Activated T-helper 1 cell treated with Interleukin-2 at 50 U/mL for 16 hours (primary cell): Measurements from ENCODE around the gene TMEM30A.

Experiments used
- DNase-seq: peaks from one replicate; pipeline ENCODE4 v3.0.0-alpha.2; 2020; ENCODE audit warnings: low read depth

Gene TMEM30A

GRCh38 chr6:75284632-75285282 is at the start of gene TMEM30A:
TMEM30A (minus strand) TSS chr6:75284792; CDS start chr6:75284638, 154 bp downstream.
- DNase-seq = peak; percentile 94

GRCh38 chr6:75333676-75334200 is 49.1 kb upstream of the TMEM30A start:
- no peak for DNase-seq

DNA sequence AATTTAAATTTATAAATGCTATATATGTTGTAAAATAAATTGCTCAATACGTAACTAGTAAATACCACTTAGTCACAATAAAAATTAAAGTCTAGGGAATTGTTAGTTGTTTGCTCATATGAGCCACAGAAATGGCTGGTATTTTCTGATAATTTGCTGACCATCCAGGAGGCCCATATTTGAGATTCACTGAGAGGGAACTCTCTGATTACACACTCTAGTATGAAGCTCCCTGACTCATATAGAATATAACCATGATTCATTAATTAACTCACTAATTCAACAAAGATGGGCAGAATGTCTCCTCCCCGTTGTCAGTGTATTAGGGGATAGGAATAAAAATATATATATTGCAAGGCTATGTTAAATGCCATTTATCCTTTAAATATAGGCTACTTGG is 46.6 kb upstream of the TMEM30A start:
- DNase-seq = no peak

GRCh38 chr6:75329703-75330102 is 45.1 kb upstream of the TMEM30A start:
- no peak for DNase-seq

DNA sequence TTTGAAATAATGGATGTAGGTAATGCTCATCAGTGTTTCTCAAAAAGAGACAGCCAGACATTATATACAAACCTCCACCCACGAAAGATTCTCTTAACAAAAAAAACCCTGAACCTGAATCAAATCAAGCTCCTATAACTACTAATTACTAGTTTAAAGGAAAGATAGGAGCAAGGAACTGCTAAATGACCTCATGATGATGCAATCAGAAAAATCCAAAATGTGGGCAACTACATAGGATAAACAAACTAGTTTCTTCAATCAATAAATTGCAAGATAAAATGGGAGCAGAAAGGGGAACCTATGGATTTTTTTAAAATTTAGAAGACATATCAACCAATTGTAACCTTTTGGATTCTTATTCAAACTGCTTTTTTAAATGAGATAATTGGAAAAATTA is 43.2 kb upstream of the TMEM30A start:
- no peak for DNase-seq

- no peak for DNase-seq
Measured at GRCh38 chr6:75326557-75327258, 42.1 kb upstream of the TMEM30A start.

DNA sequence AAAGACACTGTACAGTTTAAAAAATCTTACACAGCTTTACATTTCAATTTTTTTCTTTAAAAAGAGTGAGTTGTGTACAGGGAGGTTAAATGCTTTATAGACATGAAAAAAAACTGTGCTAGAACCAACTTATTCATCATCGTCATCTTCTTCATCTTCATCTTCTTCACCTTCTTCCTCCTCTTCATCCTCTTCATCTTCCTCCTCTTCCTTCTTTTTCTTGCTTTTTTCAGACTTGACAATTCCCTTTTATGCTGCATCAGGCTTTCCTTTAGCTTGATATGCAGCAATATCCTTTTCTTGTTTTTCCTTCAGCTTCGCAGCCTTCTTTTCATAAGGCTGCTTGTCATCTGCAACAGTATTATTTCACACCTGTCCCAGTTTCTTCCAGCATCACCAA is 34.3 kb upstream of the TMEM30A start:
- no peak for DNase-seq

GRCh38 chr6:75317503-75318206 is 33.1 kb upstream of the TMEM30A start:
- no peak for DNase-seq

- DNase-seq = no peak
Measured at GRCh38 chr6:75315978-75316377, 31.4 kb upstream of the TMEM30A start.

DNA sequence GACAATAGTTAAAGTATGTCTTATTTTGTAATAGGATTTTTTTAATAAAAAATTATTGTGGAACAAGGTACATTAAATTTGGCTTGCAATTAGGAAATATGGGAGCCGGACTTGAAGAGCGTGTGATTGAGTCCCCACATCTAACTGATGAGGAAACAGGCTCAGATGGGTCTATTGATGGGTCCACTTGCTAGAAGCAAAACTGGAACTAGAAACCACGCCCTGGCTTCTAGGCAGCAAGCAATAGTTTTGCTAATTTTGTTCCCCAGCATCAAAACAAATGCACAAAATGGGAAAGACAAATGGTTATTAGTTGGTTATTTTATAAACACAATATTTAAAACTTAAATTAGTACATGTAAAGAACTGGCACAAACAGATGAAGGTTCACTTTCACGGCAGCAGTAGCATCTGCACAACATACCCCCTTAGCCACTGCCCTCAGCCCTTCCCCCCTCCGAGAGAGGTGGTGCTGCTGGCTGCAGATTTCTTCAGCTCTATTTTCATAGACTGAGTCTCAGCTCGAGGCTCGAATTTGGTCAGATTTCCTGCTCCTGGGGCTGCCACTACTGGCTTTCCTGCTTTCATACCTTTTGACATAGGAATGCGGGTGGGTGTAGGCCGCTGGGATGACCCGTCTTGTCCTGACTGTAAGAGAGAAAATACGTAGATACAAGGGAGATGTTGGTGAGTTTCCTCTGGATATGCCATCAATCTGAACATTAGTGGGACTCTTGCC is 23.8 kb upstream of the TMEM30A start:
- no peak for DNase-seq

DNA sequence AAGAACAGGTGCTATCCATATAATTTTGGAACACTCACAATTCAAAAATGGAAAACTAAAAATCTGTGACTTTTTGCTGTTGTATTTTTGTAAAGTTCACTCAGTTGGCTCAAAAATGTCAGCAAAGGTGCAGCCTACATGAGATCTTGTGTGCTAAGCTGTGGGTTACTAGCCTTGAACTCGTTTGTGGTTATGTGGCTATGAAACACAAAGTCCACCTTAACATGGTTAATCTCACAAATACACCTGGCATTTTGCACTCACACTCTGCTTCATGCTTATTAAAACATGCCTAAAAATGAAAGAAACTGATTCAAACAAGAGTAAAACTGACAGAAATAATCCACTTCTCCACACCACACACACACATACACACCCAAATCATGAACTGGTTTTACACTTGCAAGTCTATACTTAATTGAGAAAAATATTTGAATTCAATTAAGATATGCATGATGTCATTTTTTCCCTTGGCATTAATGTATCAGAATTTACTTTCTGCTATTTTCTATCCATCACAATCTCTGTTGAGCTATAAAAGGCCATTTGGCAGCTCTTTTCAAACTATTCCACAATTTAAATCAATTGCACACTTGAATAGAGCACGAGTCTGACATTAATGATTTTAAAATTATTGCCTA is 22.9 kb upstream of the TMEM30A start:
- DNase-seq = no peak

DNA sequence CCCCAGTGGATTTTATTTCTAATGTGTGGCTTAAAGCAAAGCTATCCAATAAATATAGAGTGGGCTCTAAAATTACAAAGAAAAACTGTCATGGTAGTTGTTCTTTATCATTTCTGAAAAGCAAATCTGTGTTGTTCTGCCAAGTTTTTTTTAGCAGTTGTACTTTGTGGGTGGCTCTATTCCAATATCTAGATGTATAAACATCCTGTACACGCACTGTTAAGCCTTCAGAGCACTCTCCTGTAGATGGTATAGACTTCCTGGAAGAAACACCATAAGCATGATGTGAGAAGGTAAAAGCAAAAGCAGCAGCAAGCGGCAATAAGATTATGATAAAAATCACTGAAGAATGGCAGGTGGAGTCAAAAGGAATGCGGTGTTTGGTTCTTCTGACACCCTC is 21.5 kb upstream of the TMEM30A start:
- DNase-seq = no peak

- no peak for DNase-seq
Measured at GRCh38 chr6:75305573-75305972, 21.0 kb upstream of the TMEM30A start.

DNA sequence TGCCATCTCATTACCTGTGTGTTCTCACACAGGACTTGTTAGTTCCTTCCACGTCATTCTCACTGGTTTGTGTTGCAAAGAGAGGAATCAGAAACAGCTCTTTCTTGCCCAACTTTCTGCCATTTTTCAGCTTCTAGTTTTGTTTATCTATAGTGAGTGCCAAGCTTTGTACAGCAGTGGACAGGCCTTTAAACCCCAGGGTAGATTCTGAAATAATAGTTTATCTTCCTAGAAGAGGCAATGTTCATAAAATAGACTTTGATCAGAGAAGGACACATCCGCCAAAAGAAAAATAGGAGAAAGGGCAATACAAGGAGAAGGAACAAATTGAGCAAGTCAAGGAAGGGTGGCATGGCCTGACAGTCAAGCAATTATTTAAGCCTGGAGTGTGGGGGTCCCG is 17.7 kb upstream of the TMEM30A start:
- no peak for DNase-seq

DNA sequence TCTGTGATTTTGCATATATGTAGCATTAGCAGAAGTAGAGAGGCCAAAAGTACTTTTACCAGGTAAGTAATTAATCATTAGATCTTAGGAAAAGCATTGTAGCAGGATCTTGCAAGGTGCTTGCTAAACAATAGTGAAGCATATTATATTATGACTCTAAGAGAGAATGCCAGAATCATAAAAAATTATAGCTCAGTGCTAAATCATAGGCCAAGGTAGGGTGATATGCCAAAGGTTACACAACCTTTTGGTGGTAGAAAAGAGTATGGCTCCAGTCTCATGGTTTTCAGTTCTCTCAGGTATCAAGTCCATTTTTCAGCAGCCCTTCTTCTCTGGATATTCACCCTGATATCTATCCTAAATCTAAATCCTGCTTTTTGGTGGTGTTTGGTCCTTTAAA is 16.9 kb upstream of the TMEM30A start:
- DNase-seq = no peak

DNA sequence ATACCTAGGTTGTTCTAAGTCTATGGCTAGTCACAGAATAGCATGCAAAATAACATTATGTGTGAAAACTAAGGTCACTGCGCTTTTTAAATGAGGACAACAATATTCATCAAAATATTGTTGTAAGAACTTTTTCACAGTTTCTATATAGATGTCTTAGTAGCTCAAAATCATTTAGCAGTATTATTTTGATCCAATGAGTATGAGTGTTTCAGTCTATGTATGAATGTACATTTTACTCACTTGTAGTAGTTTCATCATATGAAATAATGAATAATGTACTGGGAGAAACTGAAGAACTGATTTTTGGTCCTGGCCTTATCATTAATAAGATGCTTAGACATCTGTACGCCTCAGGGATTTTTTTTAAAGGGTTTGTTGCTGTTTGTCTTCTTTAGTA is 16.5 kb upstream of the TMEM30A start:
- DNase-seq = no peak

- no peak for DNase-seq
Measured at GRCh38 chr6:75300531-75300855, 15.9 kb upstream of the TMEM30A start.

DNA sequence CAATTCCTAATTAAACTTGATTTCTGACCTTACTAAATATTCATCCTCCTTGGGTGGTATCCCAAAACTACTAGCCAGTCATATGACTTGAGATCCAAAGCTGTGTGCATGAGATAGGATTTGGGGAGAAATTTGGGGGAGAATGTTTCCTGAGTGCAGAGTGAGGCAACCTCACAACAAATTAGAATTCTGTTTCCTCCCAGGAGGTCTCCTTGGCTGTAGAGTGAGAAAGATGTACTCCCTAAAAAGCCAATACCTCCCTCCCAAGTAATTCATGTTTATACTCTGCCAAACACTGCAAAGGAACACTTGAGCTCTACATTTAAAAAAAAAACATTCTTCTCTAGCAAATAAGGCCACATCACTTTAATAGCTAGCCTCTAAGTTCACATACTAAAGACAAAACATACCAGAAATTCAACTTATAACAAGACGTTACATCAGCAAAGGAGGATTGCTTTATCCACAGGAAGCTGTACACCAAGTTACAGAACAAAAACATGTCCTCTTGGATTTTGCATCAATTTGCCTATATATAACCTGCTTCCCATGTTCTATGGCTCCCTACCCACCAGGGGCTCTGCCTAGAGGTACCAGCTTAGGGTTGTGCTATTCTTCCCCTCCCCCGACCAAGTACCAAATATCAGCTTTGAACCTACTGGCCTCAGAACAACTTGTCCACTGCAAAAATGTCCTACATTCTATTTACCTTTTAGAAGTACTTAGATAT is 15.4 kb upstream of the TMEM30A start:
- DNase-seq = no peak

GRCh38 chr6:75296811-75297779 is 12.5 kb upstream of the TMEM30A start:
- DNase-seq = no peak

DNA sequence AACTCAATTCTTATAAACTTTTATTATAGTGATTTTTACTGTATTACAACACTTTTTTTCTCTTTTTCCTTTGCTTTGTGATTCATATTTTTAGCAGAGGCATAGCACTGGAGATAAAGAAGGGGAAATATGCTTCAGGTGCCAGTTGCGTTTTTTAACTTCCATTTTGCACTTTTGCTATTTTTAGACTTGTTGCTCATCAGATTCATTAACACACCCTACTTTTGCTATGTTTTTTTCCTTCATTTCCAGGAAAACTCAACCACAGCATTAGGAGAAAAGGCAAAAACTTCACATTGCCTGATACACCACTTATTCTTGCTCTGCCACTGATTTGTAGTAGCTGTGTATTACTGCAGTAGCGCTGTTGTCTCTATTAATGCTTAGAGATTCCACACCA is 8.0 kb upstream of the TMEM30A start:
- no peak for DNase-seq
